Calu3 (cell line): ENCODE results near the gene CPS1. TPM values are rescaled to one million over a fixed set of nuclear protein-coding genes. Genes with fewer than 3 reads are reported as not detected.

Source experiments
- BruUV-seq: library from RNA; stranded (reverse); fragments of 400-500 nt; replicated peaks from 2 replicates; lab custom pipeline; 2021; lab: Mats Ljungman, UMichigan
- CTCF ChIA-PET: fragments of 300-600 bp; sonication (Branson Sonifier 250); formaldehyde crosslinking; loops from one replicate; lab custom pipeline; 2022; ENCODE audit warnings: antibody characterized with exemption; lab: Charles Lee
- DNase-seq: peaks from one replicate; pipeline ENCODE4 v3.0.0; 2022
- H3K27ac Mint-ChIP-seq: one replicate; pipeline ENCODE4 v1.8.0; 2022; ENCODE audit warnings: mixed read lengths; ENCODE audit not compliant: unreplicated experiment
- H3K27me3 Mint-ChIP-seq: one replicate; pipeline ENCODE4 v1.8.0; 2022; ENCODE audit warnings: mixed read lengths; ENCODE audit not compliant: unreplicated experiment
- H3K36me3 Mint-ChIP-seq: one replicate; pipeline ENCODE4 v1.8.0; 2022; ENCODE audit warnings: mild to moderate bottlenecking, moderate library complexity, mixed read lengths; ENCODE audit not compliant: insufficient read depth, unreplicated experiment
- H3K4me1 Mint-ChIP-seq: one replicate; pipeline ENCODE4 v1.8.0; 2022; ENCODE audit warnings: mild to moderate bottlenecking, low read depth, mixed read lengths; ENCODE audit not compliant: unreplicated experiment
- H3K4me3 Mint-ChIP-seq: one replicate; pipeline ENCODE4 v1.8.0; 2022; ENCODE audit warnings: mild to moderate bottlenecking, low read depth, moderate library complexity, mixed read lengths; ENCODE audit not compliant: unreplicated experiment
- H3K9me3 Mint-ChIP-seq: one replicate; pipeline ENCODE4 v1.8.0; 2022; ENCODE audit warnings: low read depth, mixed read lengths; ENCODE audit not compliant: unreplicated experiment
- CTCF ChIP-seq: fragments of 200-600 bp; IDR thresholded peaks from one replicate; pipeline ENCODE4 v1.8.0; 2022; ENCODE audit warnings: antibody characterized with exemption; ENCODE audit not compliant: unreplicated experiment
- intact Hi-C: fragments of 100-400 bp; cut with micrococcal nuclease; formaldehyde crosslinking; loops from one replicate; pipeline ENCODE4 v1.10.0; 2022; ENCODE audit not compliant: unreplicated experiment
- total RNA-seq: library from RNA; stranded (reverse); gene quantifications from 2 replicates; pipeline ENCODE4 v1.2.3, GENCODE V29; 2022

The CPS1 gene
- total RNA-seq, 1 experiment from 2014 or later, result 0.80 TPM

- CTCF ChIA-PET, result no interaction called here
- DNase-seq, result no peak
- no TSS peak for BruUV-seq
- no peaks in the 10 kb centered on the region for H3K9me3 Mint-ChIP-seq
- H3K27ac Mint-ChIP-seq, result no peak overlapping the region
- H3K27me3 Mint-ChIP-seq, result no peaks in the 10 kb centered on the region
- intact Hi-C loops, result no loop called here
- no peak for TF ChIP-seq CTCF
- H3K36me3 Mint-ChIP-seq, result no peaks in the 10 kb centered on the region
- no peak overlapping the region for H3K4me3 Mint-ChIP-seq
- H3K4me1 Mint-ChIP-seq, result no peaks in the 10 kb centered on the region
Observed at GRCh38 chr2:210534879-210535278, 21.5 kb upstream of the CPS1 start.

- no peaks in the 10 kb centered on the region for H3K27me3 Mint-ChIP-seq
- H3K4me3 Mint-ChIP-seq, result no peak overlapping the region
- intact Hi-C loops, result no loop called here
- CTCF ChIA-PET, result no interaction called here
- H3K4me1 Mint-ChIP-seq, result no peaks in the 10 kb centered on the region
- H3K9me3 Mint-ChIP-seq, result no peaks in the 10 kb centered on the region
- H3K36me3 Mint-ChIP-seq, result no peaks in the 10 kb centered on the region
- no TSS peak for BruUV-seq
- DNase-seq, result no peak
- no peak for TF ChIP-seq CTCF
- H3K27ac Mint-ChIP-seq, result no peak overlapping the region
Observed at GRCh38 chr2:210536973-210537650, 19.3 kb upstream of the CPS1 start.

GRCh38 chr2:210539035-210539434 is 17.4 kb upstream of the CPS1 start:
- Mint-ChIP-seq H3K4me3 (no peak overlapping the region), H3K4me1 (no peaks in the 10 kb centered on the region), H3K27me3 (no peaks in the 10 kb centered on the region), H3K9me3 (no peaks in the 10 kb centered on the region), H3K36me3 (no peaks in the 10 kb centered on the region), H3K27ac (no peak overlapping the region)
- TF ChIP-seq CTCF, result no peak
- no TSS peak for BruUV-seq
- intact Hi-C loops, result no loop called here
- DNase-seq, result no peak
- CTCF ChIA-PET, result no interaction called here

GRCh38 chr2:210539578-210540416 is 16.6 kb upstream of the CPS1 start:
- no peak overlapping the region for H3K4me3 Mint-ChIP-seq
- H3K4me1 Mint-ChIP-seq, result no peaks in the 10 kb centered on the region
- intact Hi-C loops, result no loop called here
- BruUV-seq, result no TSS peak
- no peak for DNase-seq
- no peaks in the 10 kb centered on the region for H3K27me3 Mint-ChIP-seq
- TF ChIP-seq CTCF, result no peak
- H3K36me3 Mint-ChIP-seq, result no peaks in the 10 kb centered on the region
- H3K9me3 Mint-ChIP-seq, result no peaks in the 10 kb centered on the region
- no peak overlapping the region for H3K27ac Mint-ChIP-seq
- CTCF ChIA-PET, result no interaction called here
